GM12878 (cell line): ENCODE data around the gene ZNF19. TPM values are rescaled to one million over a fixed set of nuclear protein-coding genes. Genes with fewer than 3 reads are reported as not detected.

ENCODE experiments used
- ATAC-seq: fragments of 200-7000 bp; cut with Tn5 transposase; 3 replicates; pipeline ENCODE4 v1.9.1; 2020; ENCODE audit warnings: mild to moderate bottlenecking, moderate library complexity
- BruUV-seq: library from RNA; stranded (reverse); fragments of 400-500 nt; replicated peaks from 2 replicates; lab custom pipeline; 2021; lab: Mats Ljungman, UMichigan
- CTCF ChIA-PET: fragments of 300-600 bp; sonication (Branson Sonifier 250); formaldehyde crosslinking; extraction: SDS; loops from one replicate; lab custom pipeline; 2021; ENCODE audit warnings: inconsistent platforms; lab: Yijun Ruan, JAX
- POLR2A ChIA-PET: fragments of 350-600 bp; formaldehyde crosslinking; extraction: SDS; loops from one replicate; lab custom pipeline; 2021; ENCODE audit warnings: inconsistent platforms; lab: Charles Lee
- RAD21 ChIA-PET: fragments of 300-600 bp; sonication (Branson Sonifier 250); formaldehyde crosslinking; loops from one replicate; lab custom pipeline; 2023; ENCODE audit warnings: antibody characterized with exemption; ENCODE audit not compliant: unreplicated experiment; lab: Charles Lee
- SMC1A ChIA-PET: fragments of 300-600 bp; sonication (Branson Sonifier 250); formaldehyde crosslinking; loops from one replicate; lab custom pipeline; 2023; ENCODE audit not compliant: unreplicated experiment, uncharacterized antibody; lab: Charles Lee
- DNase-seq: peaks from one replicate; pipeline ENCODE4 v3.0.0-alpha.2; 2011; ENCODE audit warnings: low read depth, low spot score
- FAIRE-seq: peaks from 3 replicates; lab custom pipeline; 2011; peaks lifted over from hg19 to GRCh38; lab: Jason Lieb, UNC
- H2AFZ ChIP-seq: 2 replicates; pipeline ENCODE4 v1.6.0; 2011; ENCODE audit warnings: low read depth, low read length, control low read depth; ENCODE audit not compliant: control insufficient read depth
- H3K27ac ChIP-seq: 2 replicates; pipeline ENCODE4 v1.5.1; 2011; ENCODE audit warnings: control low read depth; ENCODE audit not compliant: control insufficient read depth, insufficient read depth
- H3K27me3 ChIP-seq, 2 experiments: replicated peaks in 1 of 2; 2 replicates each; pipeline versions ENCODE4 v1.6.0 to v1.6.1; 2011; ENCODE audit warnings: low read length in 1 of 2; ENCODE audit not compliant: control insufficient read depth in 2 of 2, insufficient read depth in 2 of 2
- H3K36me3 ChIP-seq, 2 experiments: 2 replicates each; pipeline ENCODE4 v1.5.1; 2011; ENCODE audit warnings: low read length in 1 of 2; ENCODE audit not compliant: control insufficient read depth in 2 of 2, insufficient read depth in 2 of 2
- H3K4me1 ChIP-seq: 2 replicates; pipeline ENCODE4 v1.6.1; 2011; ENCODE audit warnings: mild to moderate bottlenecking, low read length, moderate library complexity, mixed read lengths; ENCODE audit not compliant: control insufficient read depth, insufficient read depth
- H3K4me2 ChIP-seq: 2 replicates; pipeline ENCODE4 v1.6.0; 2011; ENCODE audit warnings: control low read depth; ENCODE audit not compliant: control insufficient read depth, insufficient read depth
- H3K4me3 ChIP-seq: fragments of 200-600 bp; sonication (generic); 2 replicates; pipeline ENCODE4 v1.5.1; 2016
- H3K79me2 ChIP-seq: 2 replicates; pipeline ENCODE4 v1.6.0; 2011; ENCODE audit warnings: low read length; ENCODE audit not compliant: control insufficient read depth, insufficient read depth
- H3K9ac ChIP-seq: 2 replicates; pipeline ENCODE4 v1.8.0; 2011; ENCODE audit warnings: low read length, control low read depth, mixed read lengths; ENCODE audit not compliant: control insufficient read depth, insufficient read depth
- H3K9me3 ChIP-seq: replicated peaks from 3 replicates; pipeline ENCODE4 v1.5.1; 2011; ENCODE audit warnings: mild to moderate bottlenecking, low read length; ENCODE audit not compliant: control insufficient read depth, insufficient read depth
- H4K20me1 ChIP-seq: 2 replicates; pipeline ENCODE4 v1.6.0; 2011; ENCODE audit not compliant: control insufficient read depth, insufficient read depth
- CTCF ChIP-seq, 3 experiments: IDR thresholded peaks in 2 of 3; conservative IDR thresholded peaks in 1 of 3; 2 replicates each; pipeline ENCODE4 v1.5.1; 2011; ENCODE audit warnings: low read depth in 3 of 3, low read length in 3 of 3, mild to moderate bottlenecking in 3 of 3, control low read depth in 2 of 3, moderate library complexity in 2 of 3, inconsistent platforms in 1 of 3, mixed read lengths in 1 of 3; ENCODE audit not compliant: control insufficient read depth in 2 of 3, insufficient read depth in 1 of 3; ENCODE audit errors: extremely low read depth in 1 of 3
- GATAD2B ChIP-seq: fragments of 450-650 bp; conservative IDR thresholded peaks from 2 replicates; pipeline ENCODE4 v1.6.1; 2017; ENCODE audit warnings: low read depth, mild to moderate bottlenecking, moderate library complexity
- PAX8 ChIP-seq: fragments of 450-650 bp; IDR thresholded peaks from 2 replicates; pipeline ENCODE4 v1.6.1; 2017; ENCODE audit warnings: mild to moderate bottlenecking, moderate library complexity
- RFX5 ChIP-seq: IDR thresholded peaks from 2 replicates; pipeline ENCODE4 v1.6.1; 2011; ENCODE audit warnings: low read depth, low read length, improper control_type of control experiment
- SMC3 ChIP-seq: IDR thresholded peaks from 2 replicates; pipeline ENCODE4 v1.6.1; 2011; ENCODE audit warnings: low read length, improper control_type of control experiment, borderline replicate concordance
- SUZ12 ChIP-seq: fragments of 200-600 bp; sonication (generic); IDR thresholded peaks from one replicate; pipeline ENCODE4 v1.6.1; 2018; ENCODE audit warnings: antibody characterized with exemption, mild to moderate bottlenecking; ENCODE audit not compliant: unreplicated experiment
- WGBS: methylation state at CpG from one replicate; pipeline ENCODE4 v1.1.6; 2016; ENCODE audit warnings: low lambda C conversion rate; ENCODE audit not compliant: insufficient replicate concordance, insufficient coverage; ENCODE audit errors: missing lambda C conversion rate; 5-methylcytosine and 5-hydroxymethylcytosine counted together
- in situ Hi-C: fragments of 300-500 bp; cut with MboI; formaldehyde crosslinking; loops from 9 replicates; pipeline ENCODE4 v1.14.3; 2018; ENCODE audit warnings: mixed read lengths
- intact Hi-C: fragments of 100-400 bp; cut with micrococcal nuclease; formaldehyde crosslinking; loops from one replicate; pipeline ENCODE4 v1.14.2; 2022; ENCODE audit not compliant: unreplicated experiment
- polyA plus RNA-seq, 11 experiments: library from polyadenylated mRNA; depleted of rRNA in 4 of 11; unstranded in 6 of 11; stranded (reverse) in 5 of 11; fragments of >200 nt; fragmentation: Nextera tagmentation in 4 of 11; fragmentation: Illumina TruSeq in 1 of 11; extraction: Ambion mirVana in 4 of 11; extraction: Trizol in 1 of 11; gene quantifications; 1 replicate in 1 of 11; 2 replicates in 10 of 11; pipeline versions ENCODE4 v1.2.1 to v1.2.3, GENCODE V29; 2011 to 2016; ENCODE audit warnings: inconsistent platforms in 2 of 11, missing spikeins in 2 of 11, low read depth in 1 of 11
- total RNA-seq, 4 experiments: library from RNA; depleted of rRNA in 3 of 4; stranded (reverse); fragments of >200 nt in 3 of 4; fragmentation: Illumina TruSeq in 1 of 4; extraction: Trizol in 1 of 4; gene quantifications; 2 replicates each; pipeline versions ENCODE4 v1.2.1 to v1.2.3, GENCODE V29; 2013 to 2021

ZNF19 gene
- total and polyA plus RNA-seq, 10 of the 15 experiments (the other 5 are each of a cell fraction or from before 2014, with no cell fraction given): 1.0 to 3.3 (median 2.0) TPM

- peak; percentile 40 to 45 (median 44); a peak in 5 of 6 replicates for TF ChIP-seq CTCF (IDR thresholded peaks at IDR 0.05 in 2 of 3, conservative IDR thresholded peaks at IDR 0.05 in 1 of 3; ENCODE audit: control insufficient read depth in 2 of 3, extremely low read depth in 1 of 3, insufficient read depth in 1 of 3, low read depth in 3 of 3, low read length in 3 of 3)
These were observed 9.7 kb downstream of the ZNF19 start (continued) for GRCh38 chr16:71479420-71479819.

- 65% methylated on average over 4 of the region's 4 CpGs for WGBS
- RAD21 ChIA-PET: no interaction called here
- Histone ChIP-seq H3K4me1 (no peaks in the 10 kb centered on the region; the same call in 1 of the 2 replicates), H3K4me2 (peak overlapping the region; percentile 57), H4K20me1 (no peaks in the 10 kb centered on the region), H2AFZ (peak overlapping the region; percentile 60), H3K27me3 (no peaks in the 10 kb centered on the region), H3K9ac (no peak overlapping the region), H3K27ac (peak overlapping the region; percentile 28; the same call in 1 of the 2 replicates), H3K79me2 (no peaks in the 10 kb centered on the region), H3K36me3 (no peaks in the 10 kb centered on the region), H3K4me3 (no peak overlapping the region), H3K9me3 (no peaks in the 10 kb centered on the region)
- no peak for FAIRE-seq
- intact Hi-C loops: no loop called here
- CTCF ChIA-PET: interaction anchor here (0.5 to 1.3 kb wide), 2 partner anchors 23 to 74 kb away, joined by 3 to 6 read pairs; no protein-coding TSS in a partner anchor
- TF ChIP-seq PAX8 (no peak), SUZ12 (no peak), RFX5 (no peak), GATAD2B (no peak), SMC3 (no peak)
- no peak for ATAC-seq
- BruUV-seq: no TSS peak
- DNase-seq: no peak
- in situ Hi-C loops: no loop called here
- SMC1A ChIA-PET: interaction anchor here (1.1 to 1.2 kb wide), 2 partner anchors 13 kb away, joined by 3 to 4 read pairs; no protein-coding TSS in a partner anchor
- POLR2A ChIA-PET: no interaction called here
These were observed 12.5 kb downstream of the ZNF19 start for GRCh38 chr16:71476457-71477124.
